GM19324 (cell line): ENCODE measurements around the gene CDC14A.

Experiments
- ATAC-seq: cut with Tn5 transposase; IDR thresholded peaks from one replicate; pipeline ENCODE4 v1.9.1; 2021; ENCODE audit warnings: mild to moderate bottlenecking, moderate library complexity; ENCODE audit not compliant: unreplicated experiment, low FRiP score

The CDC14A gene

DNA sequence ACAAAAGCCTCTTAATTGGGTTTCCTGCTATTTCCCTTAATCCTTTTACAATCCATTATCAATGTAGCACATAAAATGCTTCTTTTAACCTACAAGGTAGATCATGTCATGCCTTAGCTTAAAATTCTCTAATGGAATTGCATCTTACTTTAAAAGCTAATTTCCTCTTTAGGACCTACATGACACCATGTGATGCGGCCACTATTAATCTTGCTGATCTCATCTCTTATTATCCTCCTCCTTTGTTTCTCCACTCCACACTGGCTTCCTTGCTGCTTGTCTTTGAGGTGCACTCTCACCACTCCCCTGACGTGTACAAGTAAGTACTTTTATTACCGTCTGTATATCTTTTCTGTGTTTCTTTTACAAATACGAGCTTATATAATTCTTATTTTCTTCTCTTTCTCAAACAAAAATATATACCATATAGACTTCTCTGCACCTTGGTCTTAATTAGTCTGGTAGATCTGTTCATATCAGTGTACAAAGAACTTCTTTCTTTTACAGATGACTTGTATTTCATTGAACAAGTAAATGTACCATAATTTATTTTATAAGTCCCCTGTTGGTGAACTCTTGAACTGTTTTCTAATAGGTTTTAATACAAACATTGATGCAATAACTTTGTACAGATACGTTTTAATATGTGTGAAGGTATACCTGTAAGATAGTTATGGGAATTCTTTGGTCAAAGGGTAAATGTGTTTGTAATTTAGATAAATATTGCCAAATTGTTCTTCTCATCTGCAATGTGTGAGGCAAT is 213.8 kb downstream of the CDC14A start:
- ATAC-seq = no peak

DNA sequence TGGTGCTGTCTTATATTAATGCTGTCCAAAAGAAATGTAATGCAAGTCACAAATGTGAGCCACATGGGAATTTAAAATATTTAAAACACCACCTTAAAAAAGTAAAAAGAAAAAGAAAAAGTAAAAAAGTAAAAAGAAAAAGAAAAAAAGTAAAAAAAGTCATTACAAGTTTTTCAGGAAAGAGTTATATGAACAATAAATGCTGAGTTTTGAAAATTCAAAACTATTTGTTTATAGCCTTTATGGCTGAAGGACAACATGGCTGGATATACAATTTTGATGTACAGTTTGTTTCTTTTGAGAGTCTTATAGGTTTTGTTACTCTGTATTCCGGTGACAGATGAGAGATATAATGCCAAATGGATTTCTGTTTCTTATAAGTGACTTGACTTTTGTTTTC is 214.8 kb downstream of the CDC14A start:
- ATAC-seq = no peak
